Neuronal stem cell (in vitro differentiated cells): ENCODE results near the gene CYP11A1. TPM values are rescaled to one million over a fixed set of nuclear protein-coding genes. Genes with fewer than 3 reads are reported as not detected.

Experiments
- DNase-seq: peaks from one replicate; pipeline ENCODE4 v3.0.0-alpha.2; 2013; ENCODE audit warnings: low spot score
- H2AFZ ChIP-seq: one replicate; pipeline ENCODE4 v1.6.1; 2013; ENCODE audit warnings: mild to moderate bottlenecking, low read length, inconsistent platforms
- H2AK5ac ChIP-seq: 2 replicates; pipeline ENCODE4 v1.6.1; 2013; ENCODE audit warnings: low read depth, mild to moderate bottlenecking, inconsistent platforms, low read length, moderate library complexity, mixed read lengths
- H2BK120ac ChIP-seq: 2 replicates; pipeline ENCODE4 v1.6.1; 2013; ENCODE audit warnings: low read depth, mild to moderate bottlenecking, inconsistent platforms, low read length, moderate library complexity, mixed read lengths
- H2BK12ac ChIP-seq: one replicate; pipeline ENCODE4 v1.6.1; 2013; ENCODE audit warnings: low read length, inconsistent platforms
- H2BK15ac ChIP-seq: 2 replicates; pipeline ENCODE4 v1.6.1; 2013; ENCODE audit warnings: mild to moderate bottlenecking, low read length, inconsistent platforms, mixed read lengths
- H2BK5ac ChIP-seq: one replicate; pipeline ENCODE4 v1.6.1; 2013; ENCODE audit warnings: inconsistent platforms, mild to moderate bottlenecking, low read length, moderate library complexity
- H3K14ac ChIP-seq: one replicate; pipeline ENCODE4 v1.6.1; 2013; ENCODE audit warnings: low read length, inconsistent platforms
- H3K18ac ChIP-seq: 2 replicates; pipeline ENCODE4 v1.6.1; 2013; ENCODE audit warnings: low read length, inconsistent platforms
- H3K23ac ChIP-seq: 2 replicates; pipeline ENCODE4 v1.6.1; 2013; ENCODE audit warnings: low read depth, mild to moderate bottlenecking, mixed read lengths, low read length, inconsistent platforms; ENCODE audit not compliant: poor library complexity
- H3K27ac ChIP-seq: replicated peaks from 3 replicates; pipeline ENCODE4 v1.5.1; 2013; ENCODE audit warnings: low read length, inconsistent platforms
- H3K27me3 ChIP-seq, 3 experiments: 2 replicates each; pipeline ENCODE4 v1.6.1; 2013; ENCODE audit warnings: low read length in 3 of 3, mild to moderate bottlenecking in 2 of 3, inconsistent platforms in 1 of 3, low read depth in 1 of 3, mixed read lengths in 1 of 3, moderate library complexity in 1 of 3; ENCODE audit not compliant: control insufficient read depth in 3 of 3, insufficient read depth in 3 of 3
- H3K36me3 ChIP-seq, 2 donors: replicated peaks in 1 of 2; 2 replicates each; pipeline ENCODE4 v1.6.1; 2013; ENCODE audit warnings: low read length in 2 of 2; ENCODE audit not compliant: control insufficient read depth in 2 of 2, insufficient read depth in 2 of 2
- H3K4ac ChIP-seq: 2 replicates; pipeline ENCODE4 v1.6.1; 2013; ENCODE audit warnings: inconsistent platforms, mild to moderate bottlenecking, low read length, moderate library complexity
- H3K4me1 ChIP-seq, 2 donors: 1 replicate in 1 of 2; 2 replicates in 1 of 2; pipeline ENCODE4 v1.6.1; 2013; ENCODE audit warnings: low read length in 2 of 2, low read depth in 1 of 2; ENCODE audit not compliant: control insufficient read depth in 2 of 2, insufficient read depth in 1 of 2
- H3K4me2 ChIP-seq: one replicate; pipeline ENCODE4 v1.6.1; 2013; ENCODE audit warnings: mild to moderate bottlenecking, low read length, inconsistent platforms; ENCODE audit not compliant: insufficient read depth, poor library complexity, severe bottlenecking
- H3K4me3 ChIP-seq, 2 donors: 2 replicates each; pipeline ENCODE4 v1.5.1; 2013; ENCODE audit warnings: low read length in 2 of 2, mild to moderate bottlenecking in 2 of 2, inconsistent platforms in 1 of 2, moderate library complexity in 1 of 2
- H3K79me1 ChIP-seq: one replicate; pipeline ENCODE4 v1.6.1; 2013; ENCODE audit warnings: low read depth, mild to moderate bottlenecking, inconsistent platforms, low read length, moderate library complexity
- H3K9ac ChIP-seq: one replicate; pipeline ENCODE4 v1.6.1; 2013; ENCODE audit warnings: mild to moderate bottlenecking, low read depth, low read length, inconsistent platforms; ENCODE audit not compliant: poor library complexity
- H3K9me3 ChIP-seq, 2 donors: replicated peaks in 1 of 2; 2 replicates each; pipeline versions ENCODE3 to v1.6.1; 2013; ENCODE audit warnings: low read length in 2 of 2, mild to moderate bottlenecking in 2 of 2, inconsistent platforms in 1 of 2, low read depth in 1 of 2, mixed read lengths in 1 of 2, moderate library complexity in 1 of 2; ENCODE audit not compliant: control insufficient read depth in 2 of 2, insufficient read depth in 1 of 2
- H4K8ac ChIP-seq: one replicate; pipeline ENCODE4 v1.6.1; 2013; ENCODE audit warnings: low read depth, mild to moderate bottlenecking, inconsistent platforms, low read length, moderate library complexity
- H4K91ac ChIP-seq: one replicate; pipeline ENCODE4 v1.6.1; 2013; ENCODE audit warnings: low read length, low read depth, mild to moderate bottlenecking, inconsistent platforms; ENCODE audit not compliant: poor library complexity
- WGBS, 2 donors: extraction: QIAGEN DNeasy Blood & Tissue Kit; methylation state at CpG; one replicate each; pipeline ENCODE4 v1.1.7; 2013; ENCODE audit warnings: missing lambda C conversion rate in 2 of 2, mixed read lengths in 1 of 2; ENCODE audit not compliant: insufficient read length in 2 of 2, insufficient replicate concordance in 1 of 2; ENCODE audit errors: extremely low coverage in 2 of 2; 5-methylcytosine and 5-hydroxymethylcytosine counted together
- polyA plus RNA-seq, 2 experiments: library from polyadenylated mRNA; stranded (reverse); fragments of 200-250 nt; gene quantifications; one replicate each; pipeline ENCODE4 v1.2.3, GENCODE V29; 2013

CYP11A1 gene
- 0.77 TPM for polyA plus RNA-seq (2013, experiment 1 of 2)
- polyA plus RNA-seq (2013, experiment 2 of 2): 0.80 TPM

DNA sequence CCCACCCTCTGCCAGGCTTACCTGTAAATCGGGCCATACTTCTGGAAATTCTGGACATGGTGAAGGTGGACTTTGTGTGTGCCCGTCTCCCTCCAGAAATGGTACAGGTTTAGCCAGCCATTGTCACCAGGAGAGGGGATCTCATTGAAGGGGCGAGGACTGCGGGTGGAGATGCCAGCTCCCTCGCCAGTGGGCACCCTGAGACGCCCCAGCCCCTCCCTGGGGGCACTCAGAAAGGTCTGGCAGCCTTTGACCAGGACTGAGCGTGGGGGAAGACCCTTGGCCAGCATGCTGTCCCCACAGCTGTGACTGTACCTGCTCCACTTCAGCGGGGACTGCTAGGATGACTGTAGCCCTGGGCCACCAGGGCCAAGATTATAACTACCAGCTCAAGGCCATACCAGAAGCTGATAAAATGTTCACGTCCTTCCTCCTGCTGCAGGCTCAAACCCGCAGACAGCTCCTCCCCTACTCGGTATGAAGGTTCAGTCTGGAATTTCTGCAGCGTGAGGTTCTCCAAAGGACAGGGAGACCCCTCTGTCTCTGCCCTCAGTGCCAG lies at the start of gene CYP11A1:
Gene CYP11A1, minus strand, starts transcription at position 351 of the 559 bp plus-strand sequence. Its CDS starts 61 bp downstream, at position 290.
- Histone ChIP-seq H3K9ac (peak within 1 kb of the TSS; percentile 54), H3K4ac (no peak within 1 kb of the TSS), H3K14ac (no peak within 1 kb of the TSS), H2AK5ac (peak within 1 kb of the TSS; percentile 72), H3K27ac (no peak within 1 kb of the TSS), H3K4me2 (no peak within 1 kb of the TSS), H3K23ac (peak within 1 kb of the TSS; percentile 29), H2AFZ (no peak within 1 kb of the TSS), H3K4me1 (peaks cover 0 to 7% of the 10 kb centered on the region in 2 donors), H3K27me3 (peaks cover 0 to 92% (median 20%) of the 10 kb centered on the region in 3 experiments), H3K9me3 (no peaks in the 10 kb centered on the region), H3K4me3 (peak within 1 kb of the TSS in 1 of 2 donors; percentile 33), H2BK5ac (peak within 1 kb of the TSS; percentile 27), H2BK120ac (no peak within 1 kb of the TSS), H3K79me1 (no peaks in the 10 kb centered on the region), H2BK15ac (peak within 1 kb of the TSS; percentile 41), H3K18ac (no peak within 1 kb of the TSS), H2BK12ac (no peak within 1 kb of the TSS), H3K36me3 (no peaks in the 10 kb centered on the region), H4K91ac (peak within 1 kb of the TSS; percentile 42), H4K8ac (no peak within 1 kb of the TSS)
- no CpG with 5 or more reads among the region's 12 CpGs for WGBS, 2 donors
- no peak for DNase-seq

GRCh38 chr15:74417225-74417624 lies 49.8 kb upstream of the CYP11A1 start:
- no peak overlapping the region for H2BK15ac ChIP-seq
- H4K91ac ChIP-seq: no peak overlapping the region
- H3K4me3 ChIP-seq: no peak overlapping the region
- no CpG with 5 or more reads among the region's 13 CpGs for WGBS, 2 donors
- no peak overlapping the region for H2BK5ac ChIP-seq
- H3K18ac ChIP-seq: no peak overlapping the region
- peaks cover 19 to 26% of the 10 kb centered on the region in 2 donors for H3K4me1 ChIP-seq
- H3K79me1 ChIP-seq: peaks cover 6% of the 10 kb centered on the region
- H3K4me2 ChIP-seq: no peak overlapping the region
- H2AK5ac ChIP-seq: no peak overlapping the region
- H2AFZ ChIP-seq: no peak overlapping the region
- H3K36me3 ChIP-seq: peaks cover 18 to 20% of the 10 kb centered on the region in 2 donors
- no peak overlapping the region for H3K14ac ChIP-seq
- no peaks in the 10 kb centered on the region for H3K27me3 ChIP-seq
- no peak overlapping the region for H3K4ac ChIP-seq
- no peak overlapping the region for H3K23ac ChIP-seq
- H3K27ac ChIP-seq: no peak overlapping the region
- DNase-seq: no peak
- no peak overlapping the region for H3K9ac ChIP-seq
- H2BK12ac ChIP-seq: peak overlapping the region; percentile 47
- no peaks in the 10 kb centered on the region for H3K9me3 ChIP-seq
- no peak overlapping the region for H4K8ac ChIP-seq
- H2BK120ac ChIP-seq: no peak overlapping the region

DNA sequence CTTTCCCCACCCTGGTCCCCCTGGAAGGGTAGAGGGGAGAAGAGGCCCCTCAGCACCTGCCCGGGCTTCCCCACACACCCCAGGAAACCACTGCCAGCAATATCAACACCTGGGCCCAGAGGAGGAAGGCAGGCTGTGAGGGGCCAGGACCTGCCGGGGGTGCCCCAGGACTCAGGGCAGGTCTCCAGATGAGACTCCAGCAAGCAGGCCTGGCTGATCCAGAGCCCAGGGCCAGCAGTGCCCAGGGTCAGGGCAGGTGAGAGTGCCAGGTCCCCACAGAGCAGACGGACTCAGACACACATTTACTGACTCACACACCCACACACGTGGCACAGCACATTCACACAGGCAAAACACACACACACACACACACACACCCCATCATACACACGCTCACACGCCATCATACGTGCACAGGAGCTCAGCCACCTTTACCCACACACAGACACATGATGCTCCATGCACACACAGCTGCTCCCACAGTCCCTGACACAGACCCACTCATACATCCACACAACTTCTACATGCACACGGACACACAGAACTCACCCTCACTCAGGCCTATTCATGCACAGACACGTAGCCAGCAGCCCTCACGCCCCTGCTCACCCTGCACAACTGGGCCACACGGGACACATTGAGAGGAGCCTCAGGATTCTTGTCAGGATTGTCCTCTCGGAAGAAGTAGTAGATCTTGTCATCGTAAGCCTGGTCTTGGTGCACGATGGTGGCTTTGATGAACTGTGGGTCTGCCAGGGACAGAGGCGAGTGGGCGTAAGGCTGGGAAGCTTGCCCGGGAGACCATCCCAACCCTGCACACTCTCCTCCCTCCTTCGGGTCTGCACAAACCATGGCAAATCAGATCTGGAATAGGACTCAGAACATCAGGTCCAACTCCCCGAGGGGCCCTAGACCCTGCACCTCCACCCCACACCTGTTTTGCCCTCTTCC lies 48.8 kb upstream of the CYP11A1 start:
- no peak overlapping the region for H2BK15ac ChIP-seq
- no peak overlapping the region for H3K14ac ChIP-seq
- no peak overlapping the region for H4K8ac ChIP-seq
- no peak overlapping the region for H2BK120ac ChIP-seq
- peaks cover 18 to 20% of the 10 kb centered on the region in 2 donors for H3K36me3 ChIP-seq
- no peak overlapping the region for H3K27ac ChIP-seq
- no peaks in the 10 kb centered on the region for H3K9me3 ChIP-seq
- no peak overlapping the region for H4K91ac ChIP-seq
- no peak overlapping the region for H2AFZ ChIP-seq
- peak overlapping the region; percentile 36 for H2BK12ac ChIP-seq
- H3K4me1 ChIP-seq: peaks cover 10 to 16% of the 10 kb centered on the region in 2 donors
- no peak for DNase-seq
- peak overlapping the region; percentile 13 for H3K18ac ChIP-seq
- peak overlapping the region; percentile 72 for H3K9ac ChIP-seq
- H3K23ac ChIP-seq: peak overlapping the region; percentile 82
- peak overlapping the region in 1 of 2 donors; percentile 5 for H3K4me3 ChIP-seq
- H3K4me2 ChIP-seq: no peak overlapping the region
- no peak overlapping the region for H2BK5ac ChIP-seq
- no peaks in the 10 kb centered on the region for H3K27me3 ChIP-seq
- no CpG with 5 or more reads among the region's 19 CpGs for WGBS, 2 donors
- H2AK5ac ChIP-seq: no peak overlapping the region
- H3K4ac ChIP-seq: no peak overlapping the region
- H3K79me1 ChIP-seq: peaks cover 4% of the 10 kb centered on the region
